B cell (primary cell): ENCODE data around the gene EXD3. TPM values are rescaled to one million over a fixed set of nuclear protein-coding genes. Genes with fewer than 3 reads are reported as not detected.

ENCODE experiments used
- ATAC-seq: fragments of 200-7000 bp; cut with Tn5 transposase; one replicate; pipeline ENCODE4 v1.10.0; 2021; ENCODE audit warnings: low read depth, mild to moderate bottlenecking, moderate number of reproducible peaks, moderate library complexity
- CTCF ChIA-PET: fragments of 350-600 bp; sonication (Branson Sonifier 250); formaldehyde crosslinking; loops from one replicate; lab custom pipeline; 2021; ENCODE audit warnings: antibody characterized with exemption, inconsistent platforms; lab: Charles Lee
- POLR2A ChIA-PET: fragments of 350-600 bp; sonication (Branson Sonifier 250); formaldehyde crosslinking; loops from one replicate; lab custom pipeline; 2021; ENCODE audit warnings: antibody characterized with exemption; lab: Charles Lee
- DNase-seq: peaks from one replicate; pipeline ENCODE4 v3.0.0; 2013
- H2AFZ ChIP-seq: 2 replicates; pipeline ENCODE4 v1.6.1; 2012; ENCODE audit warnings: mild to moderate bottlenecking, low read depth, low read length; ENCODE audit not compliant: insufficient read depth, poor library complexity, severe bottlenecking
- H3K27ac ChIP-seq, 2 donors: 1 replicate in 1 of 2; 2 replicates in 1 of 2; pipeline ENCODE4 v1.5.1; 2012 to 2013; ENCODE audit warnings: low read length in 2 of 2, mild to moderate bottlenecking in 2 of 2, moderate library complexity in 1 of 2
- H3K27me3 ChIP-seq, 4 experiments: fragments of 200-600 bp in 1 of 4; sonication (generic) in 1 of 4; replicated peaks in 1 of 4; 1 replicate in 2 of 4; 2 replicates in 2 of 4; pipeline versions ENCODE4 v1.6.1 to v1.7.0; 2013 to 2016; ENCODE audit warnings: low read length in 3 of 4, mild to moderate bottlenecking in 2 of 4, mixed read lengths in 1 of 4, moderate library complexity in 1 of 4; ENCODE audit not compliant: insufficient read depth in 4 of 4, control insufficient read depth in 3 of 4; ENCODE audit errors: control extremely low read depth in 1 of 4
- H3K36me3 ChIP-seq, 2 experiments: replicated peaks in 1 of 2; 1 replicate in 1 of 2; 2 replicates in 1 of 2; pipeline versions ENCODE4 v1.6.1 to v1.7.1; 2013; ENCODE audit warnings: low read length in 1 of 2; ENCODE audit not compliant: insufficient read depth in 2 of 2, control insufficient read depth in 1 of 2; ENCODE audit errors: control extremely low read depth in 1 of 2, extremely low read depth in 1 of 2
- H3K4me1 ChIP-seq, 2 donors: fragments of 200-600 bp in 1 of 2; sonication (generic) in 1 of 2; 1 replicate in 1 of 2; 2 replicates in 1 of 2; pipeline versions ENCODE4 v1.5.1 to v1.6.1; 2013 to 2017; ENCODE audit warnings: low read length in 2 of 2; ENCODE audit not compliant: control insufficient read depth in 2 of 2, insufficient read depth in 2 of 2
- H3K4me2 ChIP-seq: replicated peaks from 2 replicates; pipeline ENCODE3; 2012; ENCODE audit warnings: mild to moderate bottlenecking, low read depth, low read length; ENCODE audit not compliant: poor library complexity, severe bottlenecking
- H3K4me3 ChIP-seq, 5 experiments: fragments of 200-600 bp in 1 of 5; sonication (generic) in 1 of 5; 1 replicate in 3 of 5; 2 replicates in 2 of 5; pipeline versions ENCODE4 v1.5.1 to v1.7.0; 2011 to 2016; ENCODE audit warnings: low read length in 4 of 5, mild to moderate bottlenecking in 4 of 5, low read depth in 2 of 5, control low read depth in 1 of 5, moderate library complexity in 1 of 5; ENCODE audit not compliant: insufficient read depth in 1 of 5; ENCODE audit errors: control extremely low read depth in 1 of 5, extremely low read depth in 1 of 5
- H3K79me2 ChIP-seq: fragments of 200-600 bp; sonication (generic); one replicate; pipeline ENCODE4 v1.6.0; 2016; ENCODE audit warnings: low read length; ENCODE audit not compliant: control insufficient read depth, insufficient read depth
- H3K9ac ChIP-seq: fragments of 200-600 bp; sonication (generic); 2 replicates; pipeline ENCODE4 v1.6.1; 2017; ENCODE audit warnings: mild to moderate bottlenecking, low read length, moderate library complexity
- H3K9me3 ChIP-seq, 3 donors: one replicate each; pipeline versions ENCODE4 v1.6.1 to v1.7.1; 2013; ENCODE audit warnings: low read length in 2 of 3; ENCODE audit not compliant: control insufficient read depth in 2 of 3, insufficient read depth in 1 of 3; ENCODE audit errors: control extremely low read depth in 1 of 3
- H4K20me1 ChIP-seq: 2 replicates; pipeline ENCODE4 v1.6.0; 2012; ENCODE audit warnings: mild to moderate bottlenecking, low read length; ENCODE audit not compliant: insufficient read depth, control insufficient read depth, poor library complexity, severe bottlenecking
- H3K27ac Mint-ChIP-seq: one replicate; pipeline ENCODE4 v1.8.0; 2021; ENCODE audit warnings: mixed read lengths
- H3K27me3 Mint-ChIP-seq: one replicate; pipeline ENCODE4 v1.8.0; 2021; ENCODE audit warnings: mixed read lengths
- H3K4me1 Mint-ChIP-seq: one replicate; pipeline ENCODE4 v1.8.0; 2021; ENCODE audit warnings: mixed read lengths
- H3K4me3 Mint-ChIP-seq: one replicate; pipeline ENCODE4 v1.8.0; 2021; ENCODE audit warnings: mixed read lengths
- H3K9me3 Mint-ChIP-seq: one replicate; pipeline ENCODE4 v1.8.0; 2022; ENCODE audit warnings: mixed read lengths; ENCODE audit not compliant: insufficient read depth
- EZH2 ChIP-seq: IDR thresholded peaks from 2 replicates; pipeline ENCODE4 v1.6.1; 2012; ENCODE audit warnings: borderline replicate concordance, low read depth, mild to moderate bottlenecking, moderate library complexity, low read length; ENCODE audit not compliant: insufficient read depth, poor library complexity, severe bottlenecking
- WGBS: methylation state at CpG from one replicate; pipeline ENCODE4 v1.1.5; 2013; ENCODE audit warnings: missing lambda C conversion rate; ENCODE audit not compliant: insufficient coverage; 5-methylcytosine and 5-hydroxymethylcytosine counted together
- intact Hi-C: fragments of 100-400 bp; cut with micrococcal nuclease; formaldehyde crosslinking; loops from one replicate; pipeline ENCODE4 v1.10.0; 2022
- polyA plus RNA-seq: library from polyadenylated mRNA; depleted of rRNA; stranded (reverse); fragments of >200 nt; gene quantifications from 2 replicates; pipeline ENCODE4 v1.2.3, GENCODE V29; 2012
- total RNA-seq, 2 donors: library from RNA; stranded (reverse); fragments of 120-200 nt in 1 of 2; gene quantifications; 1 replicate in 1 of 2; 2 replicates in 1 of 2; pipeline versions ENCODE4 v1.2.3 to v1.2.4, GENCODE V29; 2013 to 2022
- TF ChIP-seq, protein P1 (sequence below): fragments of 200-600 bp; IDR thresholded peaks from one replicate; pipeline ENCODE4 v1.8.0; 2022; ENCODE audit warnings: antibody characterized with exemption, mild to moderate bottlenecking

EXD3 gene
- total and polyA plus RNA-seq, 2 donors (not counting 1 experiment from before 2014, with no cell fraction given) = 22.5 to 23.7 TPM

DNA sequence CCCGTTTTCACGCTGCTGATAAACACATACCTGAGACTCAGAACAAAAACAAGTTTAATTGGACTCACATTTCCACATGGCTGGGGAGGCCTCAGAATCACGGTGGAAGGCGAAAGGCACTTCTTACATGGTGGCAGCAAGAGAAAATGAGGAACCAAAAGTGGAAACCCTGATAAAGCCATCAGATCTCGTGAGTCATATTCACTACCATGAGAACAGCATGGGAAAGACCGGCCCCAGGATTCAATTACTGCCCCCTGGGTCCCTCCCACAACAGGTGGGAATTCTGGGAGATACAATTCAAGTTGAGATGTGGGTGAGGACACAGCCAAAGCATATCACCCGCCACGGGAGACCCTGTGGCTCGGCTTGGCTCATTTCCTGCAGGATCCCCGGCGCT, 20.2 kb downstream of the EXD3 start:
- DNase-seq (no peak), ATAC-seq (no peak)
- intact Hi-C loops = no loop called here
- peaks cover 0 to 10% (median 2%) of the 10 kb centered on the region in 4 experiments for H3K27me3 ChIP-seq
- peaks cover 26% of the 10 kb centered on the region for H4K20me1 ChIP-seq
- Mint-ChIP-seq H3K27ac (no peak overlapping the region), H3K27me3 (no peaks in the 10 kb centered on the region), H3K4me1 (peaks cover 24% of the 10 kb centered on the region), H3K4me3 (no peak overlapping the region), H3K9me3 (no peaks in the 10 kb centered on the region)
- H3K36me3 ChIP-seq = no peaks in the 10 kb centered on the region
- CTCF ChIA-PET = no interaction called here
- peaks cover 0 to 34% (median 4%) of the 10 kb centered on the region in 3 donors for H3K9me3 ChIP-seq
- peaks cover 17 to 28% of the 10 kb centered on the region in 2 donors for H3K4me1 ChIP-seq
- no peak overlapping the region for H3K9ac ChIP-seq
- H3K4me3 ChIP-seq = no peak overlapping the region
- TF ChIP-seq, protein P1, sequence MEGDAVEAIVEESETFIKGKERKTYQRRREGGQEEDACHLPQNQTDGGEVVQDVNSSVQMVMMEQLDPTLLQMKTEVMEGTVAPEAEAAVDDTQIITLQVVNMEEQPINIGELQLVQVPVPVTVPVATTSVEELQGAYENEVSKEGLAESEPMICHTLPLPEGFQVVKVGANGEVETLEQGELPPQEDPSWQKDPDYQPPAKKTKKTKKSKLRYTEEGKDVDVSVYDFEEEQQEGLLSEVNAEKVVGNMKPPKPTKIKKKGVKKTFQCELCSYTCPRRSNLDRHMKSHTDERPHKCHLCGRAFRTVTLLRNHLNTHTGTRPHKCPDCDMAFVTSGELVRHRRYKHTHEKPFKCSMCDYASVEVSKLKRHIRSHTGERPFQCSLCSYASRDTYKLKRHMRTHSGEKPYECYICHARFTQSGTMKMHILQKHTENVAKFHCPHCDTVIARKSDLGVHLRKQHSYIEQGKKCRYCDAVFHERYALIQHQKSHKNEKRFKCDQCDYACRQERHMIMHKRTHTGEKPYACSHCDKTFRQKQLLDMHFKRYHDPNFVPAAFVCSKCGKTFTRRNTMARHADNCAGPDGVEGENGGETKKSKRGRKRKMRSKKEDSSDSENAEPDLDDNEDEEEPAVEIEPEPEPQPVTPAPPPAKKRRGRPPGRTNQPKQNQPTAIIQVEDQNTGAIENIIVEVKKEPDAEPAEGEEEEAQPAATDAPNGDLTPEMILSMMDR = no peak
- no peak for TF ChIP-seq EZH2
- H3K27ac ChIP-seq = no peak overlapping the region
- no peak overlapping the region for H2AFZ ChIP-seq
- no peak overlapping the region for H3K4me2 ChIP-seq
- H3K79me2 ChIP-seq = peaks cover 22% of the 10 kb centered on the region
- WGBS = 64% methylated on average over 5 of the region's 11 CpGs
- POLR2A ChIA-PET = no interaction called here

GRCh38 chr9:137398561-137399468, 24.1 kb downstream of the EXD3 start:
- ChIA-PET POLR2A (no interaction called here), CTCF (no interaction called here)
- H3K4me2 ChIP-seq = no peak overlapping the region
- Mint-ChIP-seq H3K4me3 (no peak overlapping the region), H3K27ac (no peak overlapping the region), H3K27me3 (no peaks in the 10 kb centered on the region), H3K4me1 (peaks cover 26% of the 10 kb centered on the region), H3K9me3 (no peaks in the 10 kb centered on the region)
- H3K9ac ChIP-seq = no peak overlapping the region
- peaks cover 0 to 42% (median 4%) of the 10 kb centered on the region in 3 donors for H3K9me3 ChIP-seq
- intact Hi-C loops = no loop called here
- H3K79me2 ChIP-seq = no peaks in the 10 kb centered on the region
- H3K4me1 ChIP-seq = peaks cover 9 to 17% of the 10 kb centered on the region in 2 donors
- no peak for TF ChIP-seq EZH2
- TF ChIP-seq, protein P1 = no peak
- no peaks in the 10 kb centered on the region for H3K27me3 ChIP-seq
- peaks cover 4% of the 10 kb centered on the region for H4K20me1 ChIP-seq
- no peak overlapping the region for H2AFZ ChIP-seq
- H3K27ac ChIP-seq = no peak overlapping the region
- 95% methylated on average over 60 of the region's 60 CpGs for WGBS
- H3K36me3 ChIP-seq = no peaks in the 10 kb centered on the region
- DNase-seq = no peak
- no peak overlapping the region for H3K4me3 ChIP-seq
- ATAC-seq = no peak
